GM21723 (cell line): Measurements from ENCODE around the gene ATN1.
A peak's percentile ranks its signal among the peaks of the same experiment; 100 is the strongest.

Experiments
- ATAC-seq: cut with Tn5 transposase; IDR thresholded peaks from one replicate; pipeline ENCODE4 v1.9.1; 2021; ENCODE audit warnings: mild to moderate bottlenecking, moderate library complexity; ENCODE audit not compliant: unreplicated experiment

Gene ATN1

GRCh38 chr12:6955108-6956020 is 27.6 kb downstream of the ATN1 start:
- ATAC-seq, result no peak

GRCh38 chr12:6956021-6956727 is 28.4 kb downstream of the ATN1 start:
- ATAC-seq, result no peak

DNA sequence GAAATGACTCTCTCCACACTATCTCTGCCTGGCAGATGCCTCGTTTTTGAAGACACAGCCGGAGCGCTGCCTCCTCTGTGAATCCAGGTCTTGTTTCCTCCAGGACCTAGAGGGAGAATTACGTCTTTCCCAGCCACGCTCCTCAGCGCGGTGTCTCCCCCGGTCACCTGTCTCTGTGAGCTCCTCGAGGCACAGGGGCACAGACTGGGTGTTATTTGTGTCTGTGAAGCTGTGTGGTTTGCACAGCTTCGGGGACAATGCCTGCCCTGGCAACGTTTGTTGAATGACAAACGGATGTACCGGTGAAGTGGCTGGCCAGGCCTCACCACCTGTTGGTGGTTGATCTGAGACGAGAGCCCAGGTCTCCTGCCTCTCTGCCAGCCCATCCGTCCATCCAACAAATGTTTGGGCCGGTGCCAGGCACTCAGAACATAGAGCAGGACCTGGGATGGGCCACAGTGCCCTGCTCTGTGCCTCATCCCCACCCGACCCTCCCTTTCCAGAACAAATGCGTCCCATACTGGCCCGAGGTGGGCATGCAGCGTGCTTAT is 29.5 kb downstream of the ATN1 start:
- no peak for ATAC-seq

DNA sequence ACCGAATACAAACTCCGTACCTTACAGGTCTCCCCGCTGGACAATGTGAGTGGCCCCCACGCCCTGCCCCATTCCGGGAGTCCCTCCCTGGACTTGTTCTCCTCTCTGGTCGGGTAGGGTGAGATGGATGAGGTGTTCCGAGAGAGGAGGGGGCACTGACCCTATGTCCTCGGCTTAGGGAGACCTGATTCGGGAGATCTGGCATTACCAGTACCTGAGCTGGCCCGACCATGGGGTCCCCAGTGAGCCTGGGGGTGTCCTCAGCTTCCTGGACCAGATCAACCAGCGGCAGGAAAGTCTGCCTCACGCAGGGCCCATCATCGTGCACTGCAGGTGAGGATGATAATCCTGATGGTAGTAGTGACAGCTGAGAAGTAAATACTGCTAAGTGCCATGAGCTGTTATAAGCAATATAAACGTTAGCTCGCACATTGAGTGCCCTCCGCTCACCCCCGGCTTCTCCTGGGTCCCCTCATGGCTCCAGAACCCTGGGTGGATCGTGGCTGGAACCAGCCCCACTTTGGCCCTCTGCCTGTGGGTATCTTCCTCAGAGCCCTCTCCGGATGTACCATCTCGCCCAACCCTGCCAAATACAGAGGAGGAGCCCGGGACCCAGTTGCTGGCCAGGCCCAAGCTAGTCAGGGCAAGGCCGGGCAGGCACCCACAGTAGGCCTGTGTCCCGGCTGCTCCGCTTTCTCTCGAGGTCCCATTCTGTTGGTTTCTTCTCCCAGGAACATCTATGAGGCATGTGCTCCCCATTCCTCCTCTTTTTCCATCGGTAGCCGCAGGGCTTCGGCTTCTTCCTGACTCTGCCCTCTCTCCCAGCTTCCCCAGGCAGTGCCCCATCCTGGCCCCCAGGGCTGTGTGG is 30.2 kb downstream of the ATN1 start:
- no peak for ATAC-seq

DNA sequence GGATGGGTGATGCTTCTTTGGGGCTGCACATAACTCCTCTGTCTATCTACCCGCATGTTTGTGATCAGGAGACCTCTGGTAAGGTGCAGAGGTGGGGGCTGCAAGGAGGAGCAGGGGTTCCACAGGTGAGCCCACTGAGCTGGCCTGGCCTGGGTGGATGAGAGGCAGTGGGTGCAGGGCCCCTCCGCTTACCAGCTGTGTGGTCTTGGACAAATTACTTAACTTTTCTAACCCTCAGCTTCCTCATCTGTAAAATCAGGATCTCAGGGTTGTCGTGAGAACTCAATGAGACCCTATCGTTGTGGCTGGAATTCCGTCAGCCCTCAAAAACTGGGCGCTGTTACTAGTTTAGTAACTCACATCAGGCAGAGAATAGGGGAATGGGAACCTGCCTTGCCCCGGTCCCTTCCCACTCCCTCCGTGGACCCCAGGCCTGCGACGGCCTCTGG is 30.9 kb downstream of the ATN1 start:
- no peak for ATAC-seq

GRCh38 chr12:6959058-6959804 is 31.5 kb downstream of the ATN1 start:
- ATAC-seq, result peak; percentile 45

- no peak for ATAC-seq
These were observed 32.2 kb downstream of the ATN1 start for GRCh38 chr12:6959805-6960592.

DNA sequence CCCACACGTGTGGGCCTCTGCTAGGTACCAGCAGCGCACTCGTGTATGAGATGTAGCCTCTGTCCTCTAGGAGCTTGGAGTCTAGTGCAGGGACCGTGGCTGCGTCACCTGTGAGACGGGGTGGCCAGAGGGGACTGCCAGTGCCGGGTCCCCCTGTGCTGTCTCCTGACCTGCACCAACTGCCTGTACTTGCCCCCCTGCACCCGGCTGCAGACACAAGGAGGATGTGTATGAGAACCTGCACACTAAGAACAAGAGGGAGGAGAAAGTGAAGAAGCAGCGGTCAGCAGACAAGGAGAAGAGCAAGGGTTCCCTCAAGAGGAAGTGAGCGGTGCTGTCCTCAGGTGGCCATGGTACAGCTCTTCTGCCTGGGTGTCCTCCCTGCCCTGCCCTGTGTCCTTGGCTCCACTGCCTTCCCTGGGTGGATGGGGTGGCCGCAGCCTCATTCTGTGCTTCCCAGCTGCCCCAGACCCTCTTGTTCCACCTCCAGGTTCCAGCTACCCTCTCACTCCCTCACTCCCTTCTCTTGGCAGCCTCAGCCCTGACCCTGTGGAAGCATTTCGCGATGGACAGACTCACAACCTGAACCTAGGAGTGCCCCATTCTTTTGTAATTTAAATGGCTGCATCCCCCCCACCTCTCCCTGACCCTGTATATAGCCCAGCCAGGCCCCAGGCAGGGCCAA is 33.0 kb downstream of the ATN1 start:
- peak; percentile 30 for ATAC-seq

- ATAC-seq, result no peak
These were observed 33.5 kb downstream of the ATN1 start for GRCh38 chr12:6961278-6961694.

GRCh38 chr12:6961695-6962284 is 34.0 kb downstream of the ATN1 start:
- no peak for ATAC-seq

- no peak for ATAC-seq
These were observed 34.7 kb downstream of the ATN1 start for GRCh38 chr12:6962285-6963015.

GRCh38 chr12:6963016-6963731 is 35.4 kb downstream of the ATN1 start:
- no peak for ATAC-seq

GRCh38 chr12:6963791-6964413 is 36.1 kb downstream of the ATN1 start:
- ATAC-seq, result no peak

DNA sequence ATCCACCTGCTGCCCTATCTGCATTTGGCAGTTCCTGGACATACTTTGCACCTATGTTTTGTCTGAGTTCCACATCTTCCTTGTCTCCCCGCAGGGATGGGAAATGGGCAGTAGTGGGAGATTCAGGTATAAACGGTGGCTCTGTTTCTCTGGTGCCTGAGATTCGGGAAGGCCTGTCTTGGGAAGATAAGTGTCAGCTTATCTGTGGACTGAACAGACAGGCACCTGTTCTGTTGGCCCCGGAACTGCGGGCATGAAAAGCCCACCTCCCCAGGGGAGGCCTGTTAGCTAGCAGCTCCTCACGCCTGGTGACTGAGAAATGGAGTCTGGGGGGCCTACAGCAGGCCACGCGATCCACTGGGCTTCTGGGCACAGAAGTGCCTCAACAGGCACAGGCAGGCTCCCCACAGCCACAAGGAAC is 36.9 kb downstream of the ATN1 start:
- no peak for ATAC-seq

GRCh38 chr12:6965026-6965661 is 37.4 kb downstream of the ATN1 start:
- peak; percentile 36 for ATAC-seq

- ATAC-seq, result no peak
These were observed 38.0 kb downstream of the ATN1 start for GRCh38 chr12:6965714-6966113.
